Panc1 (cell line): ENCODE data around the gene ZFAND3. TPM values are rescaled to one million over a fixed set of nuclear protein-coding genes. Genes with fewer than 3 reads are reported as not detected.

Experiments used
- ATAC-seq: fragments of 200-7000 bp; cut with Tn5 transposase; 2 replicates; pipeline ENCODE4 v1.9.1; 2020; ENCODE audit warnings: mild to moderate bottlenecking, moderate library complexity
- BruUV-seq: library from RNA; stranded (reverse); fragments of 400-500 nt; replicated peaks from 2 replicates; lab custom pipeline; 2021; lab: Mats Ljungman, UMichigan
- CTCF ChIA-PET: fragments of 300-600 bp; sonication (Branson Sonifier 250); formaldehyde crosslinking; loops from one replicate; lab custom pipeline; 2022; ENCODE audit warnings: antibody characterized with exemption; lab: Charles Lee
- POLR2A ChIA-PET: fragments of 300-600 bp; sonication (Branson Sonifier 250); formaldehyde crosslinking; loops from one replicate; lab custom pipeline; 2022; ENCODE audit warnings: antibody characterized with exemption; lab: Charles Lee
- DNase-seq: peaks from one replicate; pipeline ENCODE4 v3.0.0-alpha.2; 2010; ENCODE audit warnings: low read depth, low spot score
- H3K27ac ChIP-seq: 2 replicates; pipeline ENCODE4 v1.5.1; 2011; ENCODE audit warnings: mild to moderate bottlenecking, low read length, inconsistent platforms
- H3K27me3 ChIP-seq: fragments of 200-500 bp; sonication (Bioruptor generic); 2 replicates; pipeline ENCODE4 v1.6.0; 2014; ENCODE audit warnings: low read length, inconsistent platforms; ENCODE audit not compliant: control insufficient read depth, insufficient read depth
- H3K36me3 ChIP-seq: fragments of 200-500 bp; sonication (Bioruptor generic); 2 replicates; pipeline ENCODE4 v1.5.1; 2014; ENCODE audit warnings: inconsistent platforms, mild to moderate bottlenecking, low read length, moderate library complexity; ENCODE audit not compliant: control insufficient read depth, insufficient read depth
- H3K4me1 ChIP-seq: 2 replicates; pipeline ENCODE4 v1.5.1; 2011; ENCODE audit warnings: inconsistent platforms, mild to moderate bottlenecking, low read length, moderate library complexity; ENCODE audit not compliant: control insufficient read depth, insufficient read depth
- H3K4me3 ChIP-seq, 2 experiments: 2 replicates each; pipeline ENCODE4 v1.5.1; 2011 to 2012; ENCODE audit warnings: low read depth in 2 of 2, low read length in 2 of 2, mild to moderate bottlenecking in 2 of 2, inconsistent platforms in 1 of 2, moderate library complexity in 1 of 2
- H3K9me3 ChIP-seq: fragments of 200-500 bp; sonication (Bioruptor generic); 2 replicates; pipeline ENCODE4 v1.5.1; 2014; ENCODE audit warnings: low read depth, mild to moderate bottlenecking, inconsistent platforms, low read length, moderate library complexity; ENCODE audit not compliant: control insufficient read depth, insufficient read depth
- POLR2AphosphoS5 ChIP-seq: IDR thresholded peaks from 2 replicates; pipeline ENCODE4 v1.6.1; 2012; ENCODE audit warnings: mild to moderate bottlenecking, low read depth, low read length, moderate library complexity
- SIN3A ChIP-seq: IDR thresholded peaks from 2 replicates; pipeline ENCODE4 v1.6.1; 2012; ENCODE audit warnings: low read depth, mild to moderate bottlenecking, low read length, moderate library complexity, borderline replicate concordance; ENCODE audit not compliant: insufficient read depth
- TCF7L2 ChIP-seq: IDR thresholded peaks from 2 replicates; pipeline ENCODE4 v1.6.1; 2011; ENCODE audit warnings: mild to moderate bottlenecking, low read depth, low read length, inconsistent platforms
- in situ Hi-C: cut with HindIII; loops from 2 replicates; pipeline ENCODE4 v1.10.0; 2016; ENCODE audit warnings: low sequenced_read_pairs, low pct_unique_long_range_greater_than_20kb
- intact Hi-C: fragments of 100-400 bp; cut with micrococcal nuclease; formaldehyde crosslinking; loops from one replicate; pipeline ENCODE4 v1.10.0; 2022; ENCODE audit not compliant: unreplicated experiment
- total RNA-seq: library from RNA; stranded (reverse); gene quantifications from one replicate; pipeline ENCODE4 v1.2.1, GENCODE V29; 2021; ENCODE audit not compliant: unreplicated experiment
- TF ChIP-seq, protein P1 (sequence below): fragments of 450-650 bp; IDR thresholded peaks from 2 replicates; pipeline ENCODE4 v1.5.1; 2017; ENCODE audit warnings: mild to moderate bottlenecking
- TF ChIP-seq, protein P2 (sequence below), 2 experiments: IDR thresholded peaks; 2 replicates each; pipeline ENCODE4 v1.6.1; 2011 to 2012; ENCODE audit warnings: low read depth in 2 of 2, control low read depth in 1 of 2, low read length in 1 of 2, mild to moderate bottlenecking in 1 of 2, moderate library complexity in 1 of 2; ENCODE audit not compliant: insufficient read depth in 1 of 2

ZFAND3 gene
- total RNA-seq, 1 experiment from 2014 or later = 95.9 TPM

DNA sequence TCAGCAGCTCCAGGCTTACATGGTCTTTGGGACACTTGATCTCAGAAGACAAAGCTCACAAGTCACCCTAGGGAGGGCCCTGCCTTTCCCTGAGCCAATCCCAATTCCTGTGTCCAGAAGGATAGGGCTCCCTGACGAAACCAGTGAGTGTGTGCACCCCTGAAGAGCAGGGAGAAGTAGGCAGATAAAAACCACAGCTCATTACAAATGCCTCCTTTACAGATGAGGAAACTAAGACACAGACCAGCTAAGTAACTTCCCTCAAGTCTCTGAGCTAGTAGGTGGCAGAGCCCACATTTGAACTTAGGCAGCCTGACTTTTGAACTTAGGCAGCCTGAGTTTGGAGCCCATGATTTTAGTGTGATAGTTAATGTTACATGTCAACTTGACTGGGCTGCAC lies 6.7 kb upstream of the ZFAND3 start:
- CTCF ChIA-PET = no interaction called here
- H3K4me1 ChIP-seq = peaks cover 3% of the 10 kb centered on the region; the same call in 1 of the 2 replicates
- no peaks in the 10 kb centered on the region for H3K36me3 ChIP-seq
- TF ChIP-seq, protein P1, sequence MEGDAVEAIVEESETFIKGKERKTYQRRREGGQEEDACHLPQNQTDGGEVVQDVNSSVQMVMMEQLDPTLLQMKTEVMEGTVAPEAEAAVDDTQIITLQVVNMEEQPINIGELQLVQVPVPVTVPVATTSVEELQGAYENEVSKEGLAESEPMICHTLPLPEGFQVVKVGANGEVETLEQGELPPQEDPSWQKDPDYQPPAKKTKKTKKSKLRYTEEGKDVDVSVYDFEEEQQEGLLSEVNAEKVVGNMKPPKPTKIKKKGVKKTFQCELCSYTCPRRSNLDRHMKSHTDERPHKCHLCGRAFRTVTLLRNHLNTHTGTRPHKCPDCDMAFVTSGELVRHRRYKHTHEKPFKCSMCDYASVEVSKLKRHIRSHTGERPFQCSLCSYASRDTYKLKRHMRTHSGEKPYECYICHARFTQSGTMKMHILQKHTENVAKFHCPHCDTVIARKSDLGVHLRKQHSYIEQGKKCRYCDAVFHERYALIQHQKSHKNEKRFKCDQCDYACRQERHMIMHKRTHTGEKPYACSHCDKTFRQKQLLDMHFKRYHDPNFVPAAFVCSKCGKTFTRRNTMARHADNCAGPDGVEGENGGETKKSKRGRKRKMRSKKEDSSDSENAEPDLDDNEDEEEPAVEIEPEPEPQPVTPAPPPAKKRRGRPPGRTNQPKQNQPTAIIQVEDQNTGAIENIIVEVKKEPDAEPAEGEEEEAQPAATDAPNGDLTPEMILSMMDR = no peak
- TF ChIP-seq TCF7L2 (no peak), POLR2AphosphoS5 (no peak), SIN3A (no peak)
- TF ChIP-seq, protein P2, sequence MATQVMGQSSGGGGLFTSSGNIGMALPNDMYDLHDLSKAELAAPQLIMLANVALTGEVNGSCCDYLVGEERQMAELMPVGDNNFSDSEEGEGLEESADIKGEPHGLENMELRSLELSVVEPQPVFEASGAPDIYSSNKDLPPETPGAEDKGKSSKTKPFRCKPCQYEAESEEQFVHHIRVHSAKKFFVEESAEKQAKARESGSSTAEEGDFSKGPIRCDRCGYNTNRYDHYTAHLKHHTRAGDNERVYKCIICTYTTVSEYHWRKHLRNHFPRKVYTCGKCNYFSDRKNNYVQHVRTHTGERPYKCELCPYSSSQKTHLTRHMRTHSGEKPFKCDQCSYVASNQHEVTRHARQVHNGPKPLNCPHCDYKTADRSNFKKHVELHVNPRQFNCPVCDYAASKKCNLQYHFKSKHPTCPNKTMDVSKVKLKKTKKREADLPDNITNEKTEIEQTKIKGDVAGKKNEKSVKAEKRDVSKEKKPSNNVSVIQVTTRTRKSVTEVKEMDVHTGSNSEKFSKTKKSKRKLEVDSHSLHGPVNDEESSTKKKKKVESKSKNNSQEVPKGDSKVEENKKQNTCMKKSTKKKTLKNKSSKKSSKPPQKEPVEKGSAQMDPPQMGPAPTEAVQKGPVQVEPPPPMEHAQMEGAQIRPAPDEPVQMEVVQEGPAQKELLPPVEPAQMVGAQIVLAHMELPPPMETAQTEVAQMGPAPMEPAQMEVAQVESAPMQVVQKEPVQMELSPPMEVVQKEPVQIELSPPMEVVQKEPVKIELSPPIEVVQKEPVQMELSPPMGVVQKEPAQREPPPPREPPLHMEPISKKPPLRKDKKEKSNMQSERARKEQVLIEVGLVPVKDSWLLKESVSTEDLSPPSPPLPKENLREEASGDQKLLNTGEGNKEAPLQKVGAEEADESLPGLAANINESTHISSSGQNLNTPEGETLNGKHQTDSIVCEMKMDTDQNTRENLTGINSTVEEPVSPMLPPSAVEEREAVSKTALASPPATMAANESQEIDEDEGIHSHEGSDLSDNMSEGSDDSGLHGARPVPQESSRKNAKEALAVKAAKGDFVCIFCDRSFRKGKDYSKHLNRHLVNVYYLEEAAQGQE (IDR thresholded peaks at IDR 0.05; ENCODE audit: insufficient read depth in 1 of 2, low read depth in 2 of 2, low read length in 1 of 2) = no peak
- H3K9me3 ChIP-seq = no peaks in the 10 kb centered on the region
- H3K27ac ChIP-seq = no peak overlapping the region
- intact Hi-C loops (no loop called here), in situ Hi-C loops (no loop called here)
- DNase-seq (no peak), ATAC-seq (no peak; the same call in 1 of the 2 replicates)
- H3K27me3 ChIP-seq = no peaks in the 10 kb centered on the region; the same call in 1 of the 2 replicates
- no TSS peak for BruUV-seq
- POLR2A ChIA-PET = no interaction called here
- H3K4me3 ChIP-seq = no peak overlapping the region

DNA sequence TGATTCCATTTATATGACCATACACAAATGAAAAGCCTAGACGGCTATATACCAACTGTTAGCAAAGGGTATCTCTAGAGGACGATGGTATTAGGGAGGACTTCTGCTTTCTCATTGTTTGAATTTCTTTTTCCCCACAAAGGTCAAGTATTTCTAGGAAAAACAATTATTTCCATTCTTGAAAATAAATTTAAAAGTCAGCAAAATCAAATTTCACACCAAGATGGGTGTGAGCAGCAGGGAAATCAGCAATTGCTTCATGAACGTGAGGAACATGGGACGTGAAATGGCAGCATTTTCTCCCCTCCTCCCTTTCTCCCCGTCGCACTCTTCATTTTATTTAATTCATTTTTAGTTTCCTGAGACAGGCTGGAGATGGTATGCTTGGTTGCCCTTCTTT lies 5.2 kb upstream of the ZFAND3 start:
- H3K4me1 ChIP-seq = peaks cover 5% of the 10 kb centered on the region; the same call in 1 of the 2 replicates
- H3K27me3 ChIP-seq = no peaks in the 10 kb centered on the region
- no peak overlapping the region for H3K4me3 ChIP-seq
- ATAC-seq (no peak), DNase-seq (no peak)
- intact Hi-C loops (no loop called here), in situ Hi-C loops (no loop called here)
- ChIA-PET POLR2A (no interaction called here), CTCF (no interaction called here)
- no peaks in the 10 kb centered on the region for H3K9me3 ChIP-seq
- no TSS peak for BruUV-seq
- TF ChIP-seq, protein P2 (IDR thresholded peaks at IDR 0.05; ENCODE audit: insufficient read depth in 1 of 2, low read depth in 2 of 2, low read length in 1 of 2) = no peak
- no peak for TF ChIP-seq POLR2AphosphoS5
- no peak for TF ChIP-seq SIN3A
- TF ChIP-seq, protein P1 = no peak
- TF ChIP-seq TCF7L2 = no peak
- no peaks in the 10 kb centered on the region; the same call in 1 of the 2 replicates for H3K36me3 ChIP-seq
- no peak overlapping the region for H3K27ac ChIP-seq
